GM19193 (cell line): Measurements from ENCODE around the gene INCA1.
A peak's percentile ranks its signal among the peaks of the same experiment; 100 is the strongest.

ENCODE experiments used
- POLR2A ChIP-seq: IDR thresholded peaks from 4 replicates; pipeline ENCODE4 v1.6.1; 2011; ENCODE audit not compliant: insufficient read depth, insufficient read length; ENCODE audit errors: extremely low read depth

Gene INCA1

DNA sequence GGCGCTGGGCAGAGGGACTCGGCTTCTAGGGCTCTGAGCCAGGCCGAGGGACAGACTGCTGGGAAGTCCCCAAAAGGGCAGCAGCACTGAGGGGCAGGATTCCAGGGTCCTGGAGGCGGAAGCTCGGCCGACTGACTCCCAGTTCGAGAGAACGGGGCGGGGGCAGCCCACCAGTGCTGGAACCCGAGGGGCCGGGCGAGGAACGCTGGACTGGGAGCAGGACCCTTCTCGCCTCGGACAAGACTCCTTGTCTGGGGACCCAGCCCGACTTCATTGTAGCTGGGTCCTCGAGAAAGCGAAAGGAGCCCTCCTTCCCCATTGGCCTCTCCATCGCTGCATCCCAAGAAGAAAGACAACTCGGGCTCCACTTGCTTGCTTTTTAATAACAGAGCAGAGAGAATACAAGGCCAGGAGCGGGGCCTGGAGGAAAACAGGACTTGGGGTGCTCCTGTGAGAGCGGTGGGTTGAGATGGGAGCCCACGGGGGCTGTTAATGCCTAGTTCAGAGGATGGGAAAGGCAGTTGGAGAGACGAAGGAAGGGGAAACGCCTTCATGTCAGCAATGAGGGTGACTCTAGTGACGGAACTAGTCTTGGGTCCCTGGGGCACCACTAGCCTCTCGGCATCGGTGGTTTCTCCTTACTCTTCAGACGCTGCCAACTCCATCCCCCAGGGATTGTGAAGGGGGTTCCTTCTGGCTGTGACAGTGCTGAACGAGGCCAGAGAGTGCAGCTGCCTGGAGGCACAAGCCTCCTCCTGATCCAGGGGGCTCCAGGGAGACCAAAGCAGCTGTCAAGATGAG lies 9.4 kb downstream of the INCA1 start:
- no peak for TF ChIP-seq POLR2A

DNA sequence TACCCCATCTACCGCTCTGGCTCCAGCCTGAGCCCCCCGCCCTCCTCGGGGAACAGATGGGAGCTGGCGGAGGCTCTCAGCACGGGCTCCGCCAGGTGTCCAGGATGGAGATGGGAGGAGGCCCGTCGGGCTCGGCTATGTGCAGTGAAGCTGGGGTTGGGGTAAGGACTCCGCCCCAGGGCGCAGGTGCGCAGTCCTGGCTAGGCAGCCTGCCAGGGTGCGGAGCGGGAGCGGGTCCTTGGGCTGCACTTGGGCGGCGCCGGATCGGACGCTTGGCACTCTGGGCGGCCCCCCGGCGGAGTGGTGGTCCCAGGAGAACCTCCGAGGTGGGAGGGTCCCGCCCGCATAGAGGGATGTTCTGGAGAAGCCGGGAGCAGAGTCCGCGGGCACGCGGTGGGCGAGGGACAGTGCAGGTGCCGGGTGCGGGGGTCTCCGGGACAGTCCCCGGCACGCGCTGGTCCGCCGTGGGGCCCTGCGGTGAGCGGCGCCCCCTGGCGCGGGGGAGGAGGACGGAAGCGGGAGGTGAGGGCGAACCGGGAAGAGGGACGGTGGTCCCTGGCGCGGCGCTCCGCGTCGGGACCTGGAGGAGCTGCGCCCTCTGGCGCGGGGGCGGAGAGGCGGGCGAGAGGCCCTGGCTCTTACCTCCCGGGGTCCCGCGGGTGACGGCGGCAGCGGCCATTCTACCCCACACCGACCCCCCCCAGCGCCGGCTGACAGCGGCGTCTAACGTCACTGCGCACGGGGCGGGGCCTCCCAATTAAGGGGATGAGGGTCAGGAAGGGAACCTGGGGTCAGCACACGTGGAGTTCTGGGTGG lies 10.2 kb downstream of the INCA1 start, which contains the start of gene CAMTA2:
TSS of gene CAMTA2 (minus strand) at position 725 of the 816 bp plus-strand sequence. CDS start 1,453 bp downstream, outside the sequence.
- peak; percentile 60 for TF ChIP-seq POLR2A

DNA sequence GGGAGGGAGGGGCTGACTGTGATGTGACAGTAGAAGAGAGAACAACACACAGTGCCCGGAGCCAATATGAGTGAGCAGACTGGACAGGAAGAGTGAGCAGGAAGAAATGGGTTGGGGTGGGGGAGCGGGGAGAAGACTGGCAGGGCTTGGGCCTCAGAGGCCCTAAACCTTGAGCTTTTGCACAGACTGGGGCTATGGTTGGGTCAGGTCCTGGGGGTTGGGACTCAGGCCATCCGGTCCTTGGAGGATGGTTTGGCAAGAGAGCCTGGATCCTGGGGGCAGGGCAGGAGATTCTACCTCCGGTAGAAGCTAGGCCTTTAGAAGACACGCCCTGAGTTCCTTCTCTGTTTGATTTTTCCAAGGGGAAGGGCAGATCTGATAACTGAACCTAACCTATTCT lies 10.9 kb downstream of the INCA1 start:
- TF ChIP-seq POLR2A = no peak

DNA sequence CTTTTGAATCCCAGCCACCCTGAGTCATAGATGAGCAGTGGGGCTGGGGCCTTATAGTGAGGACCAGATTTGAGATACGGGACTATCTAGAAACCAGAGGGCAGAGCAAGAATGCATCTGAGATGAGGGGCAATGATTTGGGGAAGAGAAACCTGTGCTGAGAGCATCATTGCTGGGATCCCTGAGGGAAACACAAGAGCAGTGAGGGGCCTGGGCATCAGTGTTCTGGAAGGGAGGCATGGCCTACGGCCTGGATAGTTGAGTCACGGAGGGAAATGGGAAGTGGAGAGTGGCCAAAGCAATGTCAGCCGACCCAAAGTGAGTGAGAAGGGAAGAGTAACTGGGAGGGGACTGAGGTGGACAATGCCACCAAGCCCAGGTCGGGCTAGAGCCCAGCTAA lies 15.0 kb downstream of the INCA1 start:
- TF ChIP-seq POLR2A = no peak

DNA sequence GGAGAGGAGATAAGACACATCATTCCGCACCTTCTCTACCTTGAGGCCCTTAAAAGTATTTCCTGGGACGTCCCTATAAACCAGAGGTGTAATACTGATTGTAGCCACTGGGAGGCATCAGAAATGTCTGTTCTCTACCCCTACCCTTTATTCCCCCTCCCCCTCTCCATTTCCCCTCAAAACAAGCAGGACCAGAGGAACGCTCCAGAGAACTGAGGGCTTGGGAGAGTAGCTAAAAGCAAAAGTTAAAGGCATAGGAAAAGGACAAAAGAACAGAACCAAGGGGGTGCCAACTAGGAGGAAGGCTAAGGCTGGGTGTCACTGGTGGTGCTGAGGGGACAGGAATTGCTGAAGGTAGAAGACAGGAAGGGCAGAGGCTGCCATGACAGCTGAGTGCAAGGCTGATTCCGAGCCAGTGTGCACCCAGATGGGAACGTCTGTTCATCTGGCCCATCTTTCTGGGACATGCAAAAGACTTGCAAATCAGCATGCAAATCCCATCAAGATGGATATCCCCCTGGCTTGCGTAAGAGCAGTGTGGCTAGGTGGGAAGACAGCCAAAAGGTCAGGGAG lies 16.6 kb downstream of the INCA1 start:
- TF ChIP-seq POLR2A = peak; percentile 57

- no peak for TF ChIP-seq POLR2A
Measured at GRCh38 chr17:4978726-4979125, 18.6 kb downstream of the INCA1 start.

- TF ChIP-seq POLR2A = no peak
Measured at GRCh38 chr17:4974115-4974670, 23.1 kb downstream of the INCA1 start.

- TF ChIP-seq POLR2A = no peak
Measured at GRCh38 chr17:4973256-4974114, 23.8 kb downstream of the INCA1 start.

GRCh38 chr17:4972752-4973151 lies 24.6 kb downstream of the INCA1 start:
- no peak for TF ChIP-seq POLR2A

- TF ChIP-seq POLR2A = no peak
Measured at GRCh38 chr17:4972322-4972721, 25.0 kb downstream of the INCA1 start.

DNA sequence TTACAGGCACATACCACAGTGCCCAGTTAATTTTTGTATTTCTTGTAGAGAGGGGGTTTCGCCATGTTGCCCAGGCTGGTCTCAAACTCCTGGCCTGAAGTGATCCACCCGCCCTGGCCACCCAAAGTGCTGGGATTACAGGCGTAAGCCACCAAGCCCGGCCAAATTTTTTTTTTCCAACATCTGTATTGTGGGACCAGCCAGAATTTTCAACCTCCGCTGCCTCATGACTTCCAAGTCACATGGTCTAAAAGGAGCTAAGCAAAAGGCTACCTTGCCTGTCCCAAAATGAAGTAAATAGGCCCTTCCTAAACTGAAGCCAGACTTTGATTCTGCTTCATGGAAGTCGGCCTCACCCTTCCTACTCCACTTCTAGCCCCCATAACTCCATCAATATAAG lies 25.5 kb downstream of the INCA1 start:
- TF ChIP-seq POLR2A = no peak

GRCh38 chr17:4970273-4970672 lies 27.0 kb downstream of the INCA1 start:
- no peak for TF ChIP-seq POLR2A

GRCh38 chr17:4969551-4970173 lies 27.7 kb downstream of the INCA1 start:
- no peak for TF ChIP-seq POLR2A

GRCh38 chr17:4969047-4969550 lies 28.2 kb downstream of the INCA1 start:
- TF ChIP-seq POLR2A = no peak

GRCh38 chr17:4968486-4969046 lies 28.8 kb downstream of the INCA1 start:
- TF ChIP-seq POLR2A = no peak
